A549 treated with DMSO at 1 μM for 4 hours (cell line): ENCODE measurements around the gene TRIP4. TPM values are rescaled to one million over a fixed set of nuclear protein-coding genes. Genes with fewer than 3 reads are reported as not detected.

Source experiments
- total RNA-seq: library from RNA; stranded (reverse); fragments of 200-300 nt; extraction: Qiagen RNA extraction; gene quantifications from 5 replicates; pipeline ENCODE4 v1.2.3, GENCODE V29; 2022; ENCODE audit warnings: low read depth

The TRIP4 gene
- total RNA-seq, result 23.9 to 28.2 TPM (median 24.9 TPM) in 5 replicates

DNA sequence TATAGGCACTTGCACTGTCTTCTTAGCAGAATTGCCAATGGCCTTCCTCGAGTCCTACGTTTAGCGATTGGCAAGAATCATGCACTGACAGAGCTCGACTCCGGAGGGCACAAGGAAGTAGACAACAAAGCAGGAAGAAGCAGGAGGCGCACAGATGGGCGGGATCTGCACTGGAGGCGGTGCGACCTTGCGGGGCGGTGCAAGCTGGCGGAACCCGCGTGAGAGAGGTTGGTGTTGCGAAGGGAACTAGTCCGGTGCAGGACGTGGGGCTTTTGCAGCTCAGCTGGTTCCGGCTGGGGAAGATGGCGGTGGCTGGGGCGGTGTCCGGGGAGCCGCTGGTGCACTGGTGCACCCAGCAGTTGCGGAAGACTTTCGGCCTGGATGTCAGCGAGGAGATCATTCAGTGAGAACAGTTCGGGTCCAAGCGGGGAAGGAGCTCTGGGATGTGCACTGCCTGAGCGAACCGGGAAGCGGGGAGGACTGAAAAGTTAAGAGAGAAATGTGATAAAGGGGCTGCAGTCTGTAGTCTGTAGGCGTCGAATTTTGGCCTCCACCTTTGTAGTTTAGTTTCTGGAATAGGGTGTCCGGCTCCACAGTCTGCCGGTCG lies at the start of gene TRIP4:
TRIP4 (plus strand) TSS at position 275 of the 607 bp plus-strand sequence; CDS start at position 303, 28 bp downstream.

DNA sequence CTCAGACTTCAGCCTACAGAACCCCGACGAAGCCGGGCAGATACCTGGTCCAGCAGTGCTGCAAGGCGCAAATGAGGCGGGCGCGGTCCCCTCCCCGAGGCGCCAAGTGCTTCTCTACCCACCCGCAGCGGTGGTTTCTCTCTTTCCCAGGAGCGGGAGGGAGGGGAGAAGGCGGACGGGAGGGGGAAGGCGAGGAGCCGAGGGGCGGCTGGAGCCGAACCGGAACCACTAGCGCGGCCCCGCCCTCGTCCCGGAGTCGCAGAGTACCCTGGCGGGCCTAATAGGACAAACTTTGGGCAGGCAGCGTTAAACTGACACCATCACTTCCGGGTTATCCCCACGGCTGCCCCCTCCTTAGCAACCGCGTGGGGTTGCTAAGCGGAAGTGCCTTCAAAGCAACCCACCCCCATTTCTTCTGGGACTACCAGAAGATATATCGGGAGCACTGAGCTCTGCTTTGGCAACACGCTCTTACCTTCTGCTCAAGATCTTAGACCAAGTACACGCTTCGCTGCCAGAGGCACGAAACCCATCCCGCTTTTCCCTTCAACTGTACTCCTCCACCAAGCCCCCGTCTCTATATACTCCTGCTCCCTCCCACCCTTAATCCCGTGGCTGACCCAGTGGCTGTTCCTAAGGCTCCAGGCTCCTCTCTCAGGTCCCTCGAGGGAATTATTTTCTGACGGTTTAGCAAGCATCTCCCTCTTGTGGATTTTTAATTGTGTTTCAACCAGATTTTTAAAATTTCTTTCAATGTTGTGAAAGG lies 31.5 kb upstream of the TRIP4 start, which contains the start of gene CSNK1G1:
CSNK1G1 (minus strand) TSS at position 230 of the 766 bp plus-strand sequence. CDS start 55,674 bp downstream, outside the sequence.

DNA sequence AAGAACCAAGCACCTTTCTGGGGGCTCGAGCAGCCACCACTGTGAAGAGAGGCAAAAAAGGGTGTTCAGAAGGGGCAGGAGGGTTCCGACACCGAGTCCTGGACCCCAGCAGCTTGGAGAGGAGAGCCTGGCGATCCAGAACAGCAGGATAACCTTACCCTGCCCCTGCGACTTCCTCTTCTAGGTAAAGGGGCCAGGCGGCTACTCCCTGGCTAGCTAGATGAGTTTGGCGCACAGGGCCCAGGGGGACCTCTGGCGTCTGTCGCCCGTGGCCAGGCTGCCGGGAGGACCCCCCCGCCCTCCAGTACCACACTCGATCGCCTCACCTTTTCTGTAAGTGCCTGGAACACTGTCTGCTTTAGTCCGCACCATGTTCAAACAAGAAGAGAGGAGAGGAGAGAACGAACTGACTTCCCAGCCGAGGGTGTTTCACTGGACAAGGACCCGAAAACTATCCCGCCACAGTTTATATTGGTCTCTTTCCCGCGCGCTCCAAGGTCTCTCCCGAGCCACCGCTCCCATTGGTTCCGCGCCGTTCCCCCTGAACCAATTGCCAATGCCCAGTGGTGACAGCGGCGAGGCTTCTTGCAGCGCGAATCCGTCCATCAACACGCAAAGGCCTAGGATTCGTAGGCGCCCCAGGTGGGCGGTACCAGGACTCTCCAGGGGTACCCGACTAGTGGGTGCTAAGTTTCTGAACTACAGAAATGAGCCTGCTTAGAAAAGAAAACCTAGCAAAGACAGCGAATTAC lies 6.5 kb upstream of the TRIP4 start, which contains the start of gene PCLAF:
PCLAF (minus strand) TSS at position 442 of the 752 bp plus-strand sequence; CDS start at position 372, 70 bp downstream.

DNA sequence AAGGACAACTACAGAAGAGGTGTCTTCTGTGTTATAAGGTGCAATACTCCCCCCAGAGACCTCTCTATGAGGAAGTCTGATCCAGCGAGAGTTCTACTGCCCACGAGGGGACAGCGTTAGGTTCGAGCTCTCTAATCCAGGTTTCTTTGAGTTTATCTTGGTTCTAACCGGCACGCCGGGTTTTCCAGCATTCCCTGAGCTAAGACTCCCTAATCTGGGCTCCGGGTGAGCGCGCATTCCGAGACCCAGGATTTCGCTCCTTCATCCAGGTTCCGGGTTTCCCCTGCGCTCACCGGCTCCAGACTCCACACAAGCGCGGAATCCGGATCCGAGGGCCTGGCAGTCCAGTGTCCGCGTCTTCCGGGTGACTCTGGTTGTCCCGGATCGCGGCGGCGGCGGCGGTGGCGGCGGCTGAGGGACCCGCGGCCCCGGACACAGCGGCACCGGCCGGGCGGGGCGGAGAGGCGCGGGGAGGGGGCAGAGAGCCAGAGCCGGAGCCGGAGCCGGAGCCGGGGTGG lies 72.6 kb downstream of the TRIP4 start, which contains the start of gene ZNF609:
ZNF609 (plus strand) TSS at position 373 of the 518 bp plus-strand sequence. CDS start 38,842 bp downstream, outside the sequence.

Other genes with a start within 250 kb of the TRIP4 start
- 0.62 to 1.5 TPM (median 1.1 TPM) in 5 replicates for gene SNX22, start 236.1 kb upstream of the TRIP4 start, total RNA-seq
- 774 to 819 TPM (median 784 TPM) in 5 replicates for gene PPIB, start 224.8 kb upstream of the TRIP4 start, total RNA-seq
- gene CSNK1G1, start 31.7 kb upstream of the TRIP4 start, total RNA-seq, result 14.9 to 21.2 TPM (median 18.0 TPM) in 5 replicates
- 154 to 240 TPM (median 163 TPM) in 5 replicates for gene PCLAF, start 6.4 kb upstream of the TRIP4 start, total RNA-seq
- gene ZNF609, start 72.7 kb downstream of the TRIP4 start, total RNA-seq, result 19.5 to 27.1 TPM (median 26.4 TPM) in 5 replicates